ENCODE data around the gene VAMP1.
"Not testable (repeated sequence)": the region's sequence is repeated elsewhere in the genome, so short reads cannot be mapped to it uniquely, and the experiment has no call there.

VAMP1 gene

GRCh38 chr12:6476489-6476888 is 6.0 kb upstream of the VAMP1 start:
- no peak for DNase-seq (ENCODE audit: low read depth)
- H3K4me3 ChIP-seq (ENCODE audit: low read depth, low read length) = no peak overlapping the region
- TF ChIP-seq, protein P1, sequence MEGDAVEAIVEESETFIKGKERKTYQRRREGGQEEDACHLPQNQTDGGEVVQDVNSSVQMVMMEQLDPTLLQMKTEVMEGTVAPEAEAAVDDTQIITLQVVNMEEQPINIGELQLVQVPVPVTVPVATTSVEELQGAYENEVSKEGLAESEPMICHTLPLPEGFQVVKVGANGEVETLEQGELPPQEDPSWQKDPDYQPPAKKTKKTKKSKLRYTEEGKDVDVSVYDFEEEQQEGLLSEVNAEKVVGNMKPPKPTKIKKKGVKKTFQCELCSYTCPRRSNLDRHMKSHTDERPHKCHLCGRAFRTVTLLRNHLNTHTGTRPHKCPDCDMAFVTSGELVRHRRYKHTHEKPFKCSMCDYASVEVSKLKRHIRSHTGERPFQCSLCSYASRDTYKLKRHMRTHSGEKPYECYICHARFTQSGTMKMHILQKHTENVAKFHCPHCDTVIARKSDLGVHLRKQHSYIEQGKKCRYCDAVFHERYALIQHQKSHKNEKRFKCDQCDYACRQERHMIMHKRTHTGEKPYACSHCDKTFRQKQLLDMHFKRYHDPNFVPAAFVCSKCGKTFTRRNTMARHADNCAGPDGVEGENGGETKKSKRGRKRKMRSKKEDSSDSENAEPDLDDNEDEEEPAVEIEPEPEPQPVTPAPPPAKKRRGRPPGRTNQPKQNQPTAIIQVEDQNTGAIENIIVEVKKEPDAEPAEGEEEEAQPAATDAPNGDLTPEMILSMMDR (IDR thresholded peaks at IDR 0.05; ENCODE audit: insufficient read depth, low read depth, low read length, missing control alignments) = no peak

DNA sequence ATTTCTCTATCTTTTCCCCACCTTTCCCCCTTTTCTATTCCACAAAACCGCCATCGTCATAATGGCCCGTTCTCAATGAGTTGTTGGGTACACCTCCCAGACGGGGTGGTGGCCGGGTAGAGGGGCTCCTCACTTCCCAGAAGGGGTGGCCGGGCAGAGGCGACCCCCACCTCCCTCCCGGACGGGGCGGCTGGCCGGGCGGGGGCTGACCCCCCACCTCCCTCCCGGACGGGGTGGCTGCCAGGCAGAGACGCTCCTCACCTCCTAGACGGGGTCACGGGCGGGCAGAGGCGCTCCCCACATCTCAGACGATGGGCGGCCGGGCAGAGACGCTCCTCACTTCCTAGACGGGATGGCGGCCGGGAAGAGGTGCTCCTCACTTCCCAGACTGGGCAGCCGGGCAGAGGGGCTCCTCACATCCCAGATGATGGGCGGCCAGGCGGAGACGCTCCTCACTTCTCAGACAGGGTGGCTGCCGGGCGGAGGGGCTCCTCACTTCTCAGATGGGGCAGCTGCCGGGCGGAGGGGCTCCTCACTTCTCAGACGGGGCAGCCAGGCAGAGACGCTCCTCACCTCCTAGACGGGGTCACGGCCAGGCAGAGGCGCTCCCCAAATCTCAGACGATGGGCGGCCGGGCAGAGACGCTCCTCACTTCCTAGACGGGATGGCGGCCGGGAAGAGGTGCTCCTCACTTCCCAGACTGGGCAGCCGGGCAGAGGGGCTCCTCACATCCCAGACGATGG is 4.9 kb upstream of the VAMP1 start:
- H3K4me3 ChIP-seq (ENCODE audit: low read depth, low read length); DNase-seq (ENCODE audit: low read depth): not testable (repeated sequence)

DNA sequence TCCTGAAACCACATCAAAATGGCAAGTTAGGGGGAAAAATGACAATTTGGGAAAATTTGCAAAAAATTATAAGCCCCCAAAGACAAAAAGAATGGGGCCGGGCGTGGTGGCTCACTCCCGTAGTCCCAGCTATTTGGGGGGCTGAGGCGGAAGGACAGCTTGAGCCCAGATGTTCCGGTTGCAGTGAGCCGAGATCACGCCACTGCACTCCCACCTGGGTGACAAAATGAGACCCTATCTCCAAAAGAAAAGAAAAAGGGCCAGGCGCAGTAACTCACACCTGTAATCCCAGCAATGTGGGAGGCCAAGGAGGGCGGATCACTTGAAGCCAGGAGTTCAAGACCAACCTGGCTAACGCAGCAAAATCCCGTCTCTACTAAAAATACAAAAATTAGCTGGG is 2.0 kb upstream of the VAMP1 start:
- H3K4me3 ChIP-seq (ENCODE audit: low read depth, low read length) = no peak overlapping the region
- TF ChIP-seq, protein P1 (IDR thresholded peaks at IDR 0.05; ENCODE audit: insufficient read depth, low read depth, low read length, missing control alignments) = no peak
- no peak for DNase-seq (ENCODE audit: low read depth)

DNA sequence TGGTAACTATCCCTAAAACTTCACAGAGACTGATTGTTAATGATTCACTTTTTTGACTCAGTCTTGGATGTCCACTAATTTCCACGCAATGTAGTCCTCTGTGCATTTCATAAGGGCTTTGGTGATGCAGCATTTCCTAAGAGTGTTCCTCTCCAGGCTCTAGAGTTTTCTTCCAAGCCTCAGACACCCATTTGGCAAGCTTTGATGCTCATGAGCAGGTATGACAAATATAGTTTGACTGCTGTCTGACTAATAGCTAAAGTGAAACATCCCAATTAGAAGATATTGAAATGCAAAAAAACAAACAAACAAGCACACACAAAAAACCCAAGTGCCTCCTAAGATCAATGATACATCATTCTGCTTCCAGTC is 1.5 kb upstream of the VAMP1 start:
- no peak overlapping the region for H3K4me3 ChIP-seq (ENCODE audit: low read depth, low read length)
- no peak for DNase-seq (ENCODE audit: low read depth)
- TF ChIP-seq, protein P1 (IDR thresholded peaks at IDR 0.05; ENCODE audit: insufficient read depth, low read depth, low read length, missing control alignments) = no peak

DNA sequence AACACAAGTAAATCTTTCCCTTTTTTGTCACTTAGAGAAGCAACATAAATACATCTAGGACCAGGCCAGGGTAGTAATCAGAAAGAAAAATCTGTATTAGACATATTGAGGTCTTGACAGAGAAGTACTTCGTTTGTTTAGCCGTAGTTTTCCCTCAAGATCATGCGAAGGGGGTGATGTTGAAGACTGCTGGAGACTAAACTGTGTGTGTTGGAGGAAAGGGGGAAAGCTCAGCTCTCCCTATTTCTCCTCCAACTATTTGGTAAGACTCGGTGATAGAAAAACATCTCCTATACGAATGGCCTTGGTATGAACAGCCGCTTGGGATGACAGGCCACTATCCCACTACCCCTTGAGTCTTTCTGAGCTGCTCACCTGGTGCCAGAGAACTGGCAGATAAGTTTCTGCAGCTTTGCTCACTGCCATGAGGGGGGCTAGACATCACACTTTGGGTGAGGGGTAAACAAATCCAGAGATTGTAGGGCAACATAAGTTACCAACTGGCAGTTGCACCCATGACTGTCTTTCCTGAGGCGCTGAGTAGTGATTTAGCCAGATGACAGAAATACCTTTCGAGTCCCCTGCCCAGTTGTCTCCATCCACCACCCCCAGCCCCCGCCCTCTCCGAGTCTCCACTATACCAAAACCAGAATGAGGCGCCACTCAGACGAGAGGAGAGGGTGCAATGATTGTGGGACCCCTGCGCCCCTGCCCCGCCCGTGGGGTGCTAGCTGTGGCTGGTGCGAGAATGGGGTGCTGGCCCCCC is 685 bp downstream of the VAMP1 start:
- peak overlapping the region; percentile 57 for H3K4me3 ChIP-seq (ENCODE audit: low read depth, low read length)
- TF ChIP-seq, protein P1 (IDR thresholded peaks at IDR 0.05; ENCODE audit: insufficient read depth, low read depth, low read length, missing control alignments) = no peak
- DNase-seq (ENCODE audit: low read depth) = no peak

- TF ChIP-seq, protein P1 (IDR thresholded peaks at IDR 0.05; ENCODE audit: insufficient read depth, low read depth, low read length, missing control alignments) = no peak
- no peak for DNase-seq (ENCODE audit: low read depth)
- H3K4me3 ChIP-seq (ENCODE audit: low read depth, low read length) = peak overlapping the region; percentile 57
Measured at GRCh38 chr12:6469092-6469491, 1.4 kb downstream of the VAMP1 start.

GRCh38 chr12:6468283-6468575 is 2.2 kb downstream of the VAMP1 start:
- peak overlapping the region; percentile 57 for H3K4me3 ChIP-seq (ENCODE audit: low read depth, low read length)
- DNase-seq (ENCODE audit: low read depth) = no peak
- TF ChIP-seq, protein P1 (IDR thresholded peaks at IDR 0.05; ENCODE audit: insufficient read depth, low read depth, low read length, missing control alignments) = no peak

GRCh38 chr12:6467571-6468282 is 2.8 kb downstream of the VAMP1 start:
- not testable (repeated sequence) for H3K4me3 ChIP-seq (ENCODE audit: low read depth, low read length); DNase-seq (ENCODE audit: low read depth)

DNA sequence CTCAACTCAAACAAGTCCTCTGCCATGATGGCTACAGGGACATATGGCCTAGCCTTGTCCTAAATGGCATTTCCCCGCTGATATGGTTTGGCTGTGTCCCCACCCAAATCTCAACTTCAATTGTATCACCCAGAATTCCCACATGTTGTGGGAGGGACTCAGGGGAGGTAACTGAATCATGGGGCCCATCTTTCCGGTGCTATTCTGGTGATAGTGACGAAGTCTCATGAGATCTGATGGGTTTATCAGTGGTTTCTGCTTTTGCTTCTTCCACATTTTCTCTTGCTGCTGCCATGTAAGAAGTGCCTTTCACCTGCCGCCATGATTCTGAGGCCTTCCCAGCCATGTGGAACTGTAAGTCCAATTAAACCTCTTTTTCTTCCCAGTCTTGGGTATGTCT is 3.7 kb downstream of the VAMP1 start:
- not testable (repeated sequence) for H3K4me3 ChIP-seq (ENCODE audit: low read depth, low read length); DNase-seq (ENCODE audit: low read depth)

Data from GM12865 (cell line).